Mammary epithelial cell (primary cell): ENCODE results near the gene UGT1A7.

Experiments used
- EZH2 ChIP-seq: IDR thresholded peaks from 2 replicates; pipeline ENCODE4 v1.6.1; 2012; ENCODE audit warnings: low read length, inconsistent platforms, borderline replicate concordance
- TF ChIP-seq, protein P1 (sequence below), 2 donors: IDR thresholded peaks in 1 of 2; conservative IDR thresholded peaks in 1 of 2; 2 replicates each; pipeline ENCODE4 v1.5.1; 2011 to 2012; ENCODE audit warnings: inconsistent platforms in 2 of 2, low read length in 2 of 2, mild to moderate bottlenecking in 2 of 2, control low read depth in 1 of 2, low read depth in 1 of 2; ENCODE audit not compliant: insufficient read depth in 1 of 2; ENCODE audit errors: extremely low read depth in 1 of 2

DNA sequence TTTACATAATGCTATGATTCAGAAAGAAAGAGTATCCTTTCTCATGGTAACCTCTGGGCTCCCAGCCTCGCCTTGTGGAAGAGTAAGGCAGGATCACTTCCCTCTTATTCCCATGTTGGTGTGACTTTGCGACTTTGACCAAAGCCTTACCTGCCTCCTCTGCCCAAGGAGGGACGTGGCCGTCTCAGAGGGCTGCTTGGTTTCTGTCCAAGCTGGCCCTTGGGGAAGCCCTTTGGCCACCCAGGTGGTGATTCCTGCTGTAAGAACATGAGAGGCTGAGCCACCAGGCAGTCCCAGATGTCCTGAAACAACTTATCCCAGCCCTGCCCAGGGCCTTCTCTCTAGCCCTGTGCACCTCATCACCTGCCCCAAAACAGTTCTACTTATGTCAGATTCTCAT lies 17.0 kb downstream of the UGT1A7 start:
- TF ChIP-seq, protein P1, sequence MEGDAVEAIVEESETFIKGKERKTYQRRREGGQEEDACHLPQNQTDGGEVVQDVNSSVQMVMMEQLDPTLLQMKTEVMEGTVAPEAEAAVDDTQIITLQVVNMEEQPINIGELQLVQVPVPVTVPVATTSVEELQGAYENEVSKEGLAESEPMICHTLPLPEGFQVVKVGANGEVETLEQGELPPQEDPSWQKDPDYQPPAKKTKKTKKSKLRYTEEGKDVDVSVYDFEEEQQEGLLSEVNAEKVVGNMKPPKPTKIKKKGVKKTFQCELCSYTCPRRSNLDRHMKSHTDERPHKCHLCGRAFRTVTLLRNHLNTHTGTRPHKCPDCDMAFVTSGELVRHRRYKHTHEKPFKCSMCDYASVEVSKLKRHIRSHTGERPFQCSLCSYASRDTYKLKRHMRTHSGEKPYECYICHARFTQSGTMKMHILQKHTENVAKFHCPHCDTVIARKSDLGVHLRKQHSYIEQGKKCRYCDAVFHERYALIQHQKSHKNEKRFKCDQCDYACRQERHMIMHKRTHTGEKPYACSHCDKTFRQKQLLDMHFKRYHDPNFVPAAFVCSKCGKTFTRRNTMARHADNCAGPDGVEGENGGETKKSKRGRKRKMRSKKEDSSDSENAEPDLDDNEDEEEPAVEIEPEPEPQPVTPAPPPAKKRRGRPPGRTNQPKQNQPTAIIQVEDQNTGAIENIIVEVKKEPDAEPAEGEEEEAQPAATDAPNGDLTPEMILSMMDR (conservative IDR thresholded peaks at IDR 0.05 in 1 of 2, IDR thresholded peaks at IDR 0.05 in 1 of 2; ENCODE audit: extremely low read depth in 1 of 2, insufficient read depth in 1 of 2, low read depth in 1 of 2, low read length in 2 of 2) = no peak
- no peak for TF ChIP-seq EZH2
